Lower leg skin (tissue), 4 donors: ENCODE measurements around the gene EMSY. TPM values are rescaled to one million over a fixed set of nuclear protein-coding genes. Genes with fewer than 3 reads are reported as not detected.

ENCODE experiments used
- DNase-seq, 2 donors: peaks; one replicate each; pipeline ENCODE4 v3.0.0-alpha.2; 2019; ENCODE audit warnings: low spot score in 2 of 2
- H3K4me3 ChIP-seq: fragments of 200-600 bp; sonication (generic); 2 replicates; pipeline ENCODE4 v1.5.1; 2017; ENCODE audit warnings: mild to moderate bottlenecking, low read depth; ENCODE audit not compliant: poor library complexity, severe bottlenecking
- POLR2A ChIP-seq, 2 donors: fragments of 450-650 bp; IDR thresholded peaks; one replicate each; pipeline ENCODE4 v1.6.1; 2016 to 2017; ENCODE audit warnings: antibody characterized with exemption in 2 of 2, mild to moderate bottlenecking in 1 of 2, moderate library complexity in 1 of 2
- WGBS, 2 donors: methylation state at CpG; one replicate each; pipeline ENCODE4 v1.1.5; 2018; 5-methylcytosine and 5-hydroxymethylcytosine counted together
- intact Hi-C: fragments of 100-400 bp; cut with DNase I; formaldehyde crosslinking; loops from one replicate; pipeline ENCODE4 v1.15.0; 2023; ENCODE audit warnings: low total_unique reads
- total RNA-seq, 4 donors: library from RNA; depleted of rRNA; stranded (reverse); fragments of >200 nt; gene quantifications; one replicate each; pipeline ENCODE4 v1.1.0, GENCODE V29; 2016
- TF ChIP-seq, protein P1 (sequence below), 3 donors: fragments of 450-650 bp; IDR thresholded peaks; one replicate each; pipeline ENCODE4 v1.5.1; 2016; ENCODE audit warnings: antibody characterized with exemption in 3 of 3, mild to moderate bottlenecking in 3 of 3, moderate library complexity in 2 of 3

Gene EMSY
- total RNA-seq, 4 donors from 2014 or later: 12.8 to 45.0 (median 14.7) TPM

DNA sequence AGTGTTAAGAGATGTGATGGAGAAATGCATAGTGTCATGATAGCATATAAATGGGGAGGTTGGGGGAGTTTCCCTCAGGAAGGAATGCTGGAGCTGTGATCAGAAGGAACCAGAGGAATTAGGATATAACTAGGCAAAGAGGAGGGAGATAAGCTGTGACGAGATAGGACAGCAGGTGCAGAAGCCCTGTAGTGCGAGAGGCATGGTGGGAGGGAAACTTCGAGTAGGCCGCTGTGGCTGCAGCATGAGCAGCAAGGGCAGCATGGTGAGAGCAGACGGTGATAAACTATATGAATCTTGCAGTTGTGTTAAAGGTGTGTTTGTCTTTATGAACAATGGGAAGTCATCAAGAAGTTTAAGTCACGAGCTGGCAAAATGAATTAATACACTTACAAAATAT is 109.9 kb downstream of the EMSY start:
- intact Hi-C loops: no loop called here
- WGBS, 2 donors: 92% methylated on average over 6 of the region's 6 CpGs

DNA sequence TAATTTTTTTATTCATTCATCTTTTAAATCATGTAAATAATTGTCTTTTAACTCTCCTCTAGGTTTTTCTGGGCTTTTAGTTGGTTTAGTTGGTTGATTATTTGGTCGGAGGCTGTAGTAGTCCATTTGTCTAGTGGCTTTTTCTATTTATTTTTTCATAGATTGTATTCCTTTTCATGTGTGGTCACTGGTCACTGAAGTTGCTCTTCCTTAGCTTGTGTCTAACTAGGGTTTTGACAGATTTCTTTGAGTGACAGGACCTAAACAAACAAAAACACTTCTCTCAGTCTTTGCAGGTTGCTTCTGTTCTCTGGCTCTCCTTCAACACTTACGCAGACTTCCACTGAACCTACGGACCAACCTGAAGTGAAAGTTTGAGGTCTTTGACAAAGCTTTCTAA is 112.6 kb downstream of the EMSY start:
- TF ChIP-seq, protein P1, sequence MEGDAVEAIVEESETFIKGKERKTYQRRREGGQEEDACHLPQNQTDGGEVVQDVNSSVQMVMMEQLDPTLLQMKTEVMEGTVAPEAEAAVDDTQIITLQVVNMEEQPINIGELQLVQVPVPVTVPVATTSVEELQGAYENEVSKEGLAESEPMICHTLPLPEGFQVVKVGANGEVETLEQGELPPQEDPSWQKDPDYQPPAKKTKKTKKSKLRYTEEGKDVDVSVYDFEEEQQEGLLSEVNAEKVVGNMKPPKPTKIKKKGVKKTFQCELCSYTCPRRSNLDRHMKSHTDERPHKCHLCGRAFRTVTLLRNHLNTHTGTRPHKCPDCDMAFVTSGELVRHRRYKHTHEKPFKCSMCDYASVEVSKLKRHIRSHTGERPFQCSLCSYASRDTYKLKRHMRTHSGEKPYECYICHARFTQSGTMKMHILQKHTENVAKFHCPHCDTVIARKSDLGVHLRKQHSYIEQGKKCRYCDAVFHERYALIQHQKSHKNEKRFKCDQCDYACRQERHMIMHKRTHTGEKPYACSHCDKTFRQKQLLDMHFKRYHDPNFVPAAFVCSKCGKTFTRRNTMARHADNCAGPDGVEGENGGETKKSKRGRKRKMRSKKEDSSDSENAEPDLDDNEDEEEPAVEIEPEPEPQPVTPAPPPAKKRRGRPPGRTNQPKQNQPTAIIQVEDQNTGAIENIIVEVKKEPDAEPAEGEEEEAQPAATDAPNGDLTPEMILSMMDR (IDR thresholded peaks at IDR 0.05): no peak
- TF ChIP-seq POLR2A (IDR thresholded peaks at IDR 0.05): no peak
- DNase-seq: no peak
- WGBS, 2 donors: 94 to 98% methylated on average over 3 of the region's 3 CpGs
- intact Hi-C loops: no loop called here
- H3K4me3 ChIP-seq: no peak overlapping the region

More for the DNA sequence above, 109.9 kb downstream of the EMSY start:
- TF ChIP-seq POLR2A (IDR thresholded peaks at IDR 0.05): no peak
- TF ChIP-seq, protein P1 (IDR thresholded peaks at IDR 0.05): no peak
- DNase-seq: no peak
- H3K4me3 ChIP-seq: no peak overlapping the region

DNA sequence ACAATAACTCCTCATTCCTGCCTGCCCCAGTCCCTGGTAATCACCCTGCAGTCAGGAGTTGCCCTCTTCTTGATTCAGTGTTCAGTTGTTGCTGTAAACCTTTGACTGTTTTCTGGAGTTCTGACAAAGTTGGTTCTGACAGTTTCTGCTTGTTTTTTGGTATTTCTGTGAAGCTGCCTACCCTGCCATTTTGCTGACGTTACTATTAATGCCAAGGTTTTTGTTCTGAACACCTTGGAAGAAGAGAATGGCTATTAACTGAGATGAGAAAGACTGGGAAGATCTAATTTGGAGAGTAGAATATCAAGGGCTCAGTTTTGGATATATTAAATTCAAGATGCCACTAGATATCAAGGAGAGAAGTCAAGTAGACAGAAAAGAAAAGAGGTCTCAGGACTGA is 113.7 kb downstream of the EMSY start:
- DNase-seq: no peak
- intact Hi-C loops: no loop called here
- TF ChIP-seq, protein P1 (IDR thresholded peaks at IDR 0.05): no peak
- TF ChIP-seq POLR2A (IDR thresholded peaks at IDR 0.05): no peak
- no peak overlapping the region for H3K4me3 ChIP-seq
- 81 to 83% methylated on average over 1 of the region's 1 CpG for WGBS, 2 donors

DNA sequence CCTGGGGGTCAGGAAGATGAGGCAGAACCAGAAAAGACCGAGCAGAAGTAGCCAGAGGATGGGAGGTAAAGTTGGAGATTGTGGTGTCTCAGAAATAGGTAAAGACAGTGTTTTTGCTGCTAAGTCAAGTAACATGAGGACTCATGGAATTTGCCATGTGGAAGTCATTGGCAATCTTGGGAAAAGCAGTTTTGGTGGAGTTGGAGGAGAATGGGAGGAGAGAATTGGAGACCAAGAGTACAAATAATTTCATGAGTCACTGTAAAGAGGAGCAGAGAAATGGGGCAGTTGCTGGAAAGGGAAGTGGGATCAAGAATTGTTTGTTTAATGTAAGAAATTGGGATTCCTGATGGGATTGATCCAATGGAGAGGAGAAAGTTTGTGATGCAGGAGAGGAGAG is 114.1 kb downstream of the EMSY start:
- no peak for TF ChIP-seq POLR2A (IDR thresholded peaks at IDR 0.05)
- TF ChIP-seq, protein P1 (IDR thresholded peaks at IDR 0.05): no peak
- no peak overlapping the region for H3K4me3 ChIP-seq
- WGBS, 2 donors: 91 to 100% methylated on average over 1 of the region's 1 CpG
- no peak for DNase-seq
- intact Hi-C loops: no loop called here

DNA sequence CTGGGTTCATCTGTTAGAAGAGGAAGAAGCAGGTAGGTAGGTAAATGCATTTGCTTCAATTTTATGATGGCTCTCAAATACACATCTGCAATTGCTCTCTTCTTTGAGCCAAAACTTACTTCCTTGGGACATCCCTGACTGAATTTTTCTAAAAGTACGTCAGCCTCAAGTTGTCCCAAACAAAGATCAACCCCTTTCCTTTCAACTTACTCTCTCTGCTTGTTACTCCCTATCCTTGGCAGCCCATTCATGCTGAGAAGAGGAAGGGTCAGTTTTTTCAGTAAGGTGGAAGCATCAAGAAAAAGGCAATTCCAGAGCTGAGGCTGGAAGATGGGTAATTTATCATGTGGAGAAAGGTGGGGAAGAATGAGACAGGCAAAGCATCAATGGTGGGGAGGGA is 114.5 kb downstream of the EMSY start:
- TF ChIP-seq, protein P1 (IDR thresholded peaks at IDR 0.05): no peak
- no peak for TF ChIP-seq POLR2A (IDR thresholded peaks at IDR 0.05)
- WGBS, 2 donors: 67 to 68% methylated on average over 1 of the region's 1 CpG
- intact Hi-C loops: no loop called here
- no peak overlapping the region for H3K4me3 ChIP-seq
- no peak for DNase-seq

DNA sequence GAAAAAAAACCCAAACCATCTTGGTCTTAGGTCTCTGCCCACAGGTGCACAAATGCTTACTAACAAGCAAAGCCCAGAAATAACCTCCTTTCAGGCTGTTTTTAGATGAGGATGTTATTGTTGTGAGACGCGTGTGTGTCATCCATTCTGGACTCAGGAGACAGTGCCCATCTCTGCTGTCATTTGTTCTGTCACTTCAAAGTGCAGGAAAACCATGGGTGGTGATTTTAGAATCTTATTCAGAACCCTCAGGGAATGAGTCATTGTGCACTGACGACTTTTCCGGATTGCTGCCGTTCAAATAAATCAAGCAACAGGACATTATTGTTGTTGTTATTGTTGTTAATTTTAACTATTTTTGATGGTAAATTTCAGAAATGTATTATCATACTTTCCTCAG is 115.4 kb downstream of the EMSY start:
- 28 to 34% methylated on average over 5 of the region's 5 CpGs for WGBS, 2 donors
- intact Hi-C loops: no loop called here
- DNase-seq: no peak
- TF ChIP-seq, protein P1 (IDR thresholded peaks at IDR 0.05): no peak
- no peak for TF ChIP-seq POLR2A (IDR thresholded peaks at IDR 0.05)
- no peak overlapping the region for H3K4me3 ChIP-seq
